Jurkat, Clone E6-1 (cell line): ENCODE data around the gene IGF2R.
"Not testable (repeated sequence)": the region's sequence is repeated elsewhere in the genome, so short reads cannot be mapped to it uniquely, and the experiment has no call there.

Experiments used
- DNase-seq: peaks from one replicate; pipeline ENCODE4 v3.0.0-alpha.2; 2011; ENCODE audit warnings: low read depth, low spot score
- H3K4me3 ChIP-seq: 2 replicates; pipeline ENCODE4 v1.5.1; 2011; ENCODE audit warnings: mild to moderate bottlenecking, low read length, control low read depth, moderate library complexity

Gene IGF2R

DNA sequence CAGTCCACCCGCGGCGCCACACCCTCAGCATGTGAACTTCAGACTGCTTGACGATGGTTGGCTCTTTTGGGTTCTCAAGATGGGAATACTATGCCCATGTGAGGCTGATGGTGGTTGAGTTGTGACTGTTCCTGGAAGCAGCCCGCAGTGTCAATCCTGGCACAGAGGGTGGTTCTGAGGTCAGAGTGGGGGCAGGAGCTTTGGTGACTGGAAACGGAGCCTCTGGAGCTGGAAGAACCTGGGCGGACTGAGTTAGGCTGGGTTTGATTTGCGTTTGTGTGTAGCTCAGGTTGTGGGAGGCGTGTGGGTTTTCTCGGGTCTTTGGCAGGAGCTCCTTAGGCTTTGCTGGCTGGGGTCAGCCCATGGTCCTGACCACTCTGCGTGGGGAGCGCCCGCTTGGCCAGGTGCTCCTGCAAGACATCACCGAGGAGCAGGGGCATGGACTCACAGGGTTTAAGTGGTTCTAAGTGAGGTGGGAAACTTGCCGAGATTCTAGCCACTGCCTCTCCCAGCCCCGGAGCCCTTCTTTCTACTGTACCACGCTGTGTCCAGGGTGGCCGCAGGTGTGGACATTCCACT, 115.4 kb downstream of the IGF2R start:
- no peak overlapping the region for H3K4me3 ChIP-seq
- DNase-seq: no peak

DNA sequence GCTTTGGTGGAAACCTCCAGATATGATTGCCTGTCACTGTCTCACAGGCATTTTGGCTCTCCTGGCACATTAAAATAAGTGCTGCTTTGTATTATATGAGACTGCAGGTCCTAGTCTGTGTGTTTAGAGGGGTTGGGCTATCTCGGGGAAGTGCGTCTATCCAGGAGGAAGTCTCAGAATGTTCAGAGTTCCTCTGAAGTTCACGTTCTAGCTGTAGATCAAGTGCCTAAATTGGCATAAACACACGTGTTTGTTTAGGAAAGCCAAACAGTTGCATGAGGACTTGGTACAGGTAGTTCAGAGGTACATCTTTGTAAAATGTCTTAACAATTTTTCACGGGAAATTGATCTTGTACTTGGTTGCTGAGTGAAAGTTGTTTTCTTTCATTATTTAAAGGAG, 116.3 kb downstream of the IGF2R start:
- no peak for DNase-seq
- H3K4me3 ChIP-seq: no peak overlapping the region

DNA sequence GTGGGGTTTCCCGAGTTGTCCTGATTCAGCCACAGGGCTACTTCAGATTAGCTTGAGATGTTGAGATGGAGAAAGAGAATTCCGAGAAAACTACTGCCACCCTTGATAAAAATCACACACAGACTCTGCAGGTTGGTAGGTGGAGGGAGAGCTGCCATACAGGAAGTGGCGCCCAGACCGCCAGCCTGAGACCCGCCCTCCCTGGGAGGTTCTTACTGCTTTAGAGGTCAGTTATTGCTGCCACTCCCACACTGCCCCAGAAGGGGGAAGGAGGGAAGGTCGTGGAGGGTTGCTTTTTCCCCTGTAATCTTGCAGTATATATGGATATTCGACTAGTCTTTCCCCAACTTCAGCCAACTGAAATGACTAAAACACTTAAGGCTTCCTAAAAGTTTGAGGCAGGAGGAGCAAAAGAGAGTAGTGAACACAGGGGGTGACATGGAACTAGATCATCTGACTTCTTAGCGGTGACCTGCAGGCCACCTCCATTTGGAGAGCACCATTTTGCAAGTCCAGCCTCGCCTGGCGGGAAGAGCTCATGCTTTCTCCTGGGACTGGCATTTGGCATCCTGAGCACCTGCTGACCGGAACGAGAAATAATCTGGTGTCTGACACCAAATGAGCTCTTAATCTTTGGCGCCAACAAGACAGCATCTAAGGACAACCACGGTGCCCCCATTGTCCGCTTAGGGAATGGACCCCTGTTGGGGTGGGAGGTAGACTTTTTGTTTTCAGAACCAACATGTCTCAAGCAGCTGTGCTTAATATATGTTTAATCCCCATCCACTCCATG, 117.0 kb downstream of the IGF2R start:
- H3K4me3 ChIP-seq: no peak overlapping the region
- no peak for DNase-seq

DNA sequence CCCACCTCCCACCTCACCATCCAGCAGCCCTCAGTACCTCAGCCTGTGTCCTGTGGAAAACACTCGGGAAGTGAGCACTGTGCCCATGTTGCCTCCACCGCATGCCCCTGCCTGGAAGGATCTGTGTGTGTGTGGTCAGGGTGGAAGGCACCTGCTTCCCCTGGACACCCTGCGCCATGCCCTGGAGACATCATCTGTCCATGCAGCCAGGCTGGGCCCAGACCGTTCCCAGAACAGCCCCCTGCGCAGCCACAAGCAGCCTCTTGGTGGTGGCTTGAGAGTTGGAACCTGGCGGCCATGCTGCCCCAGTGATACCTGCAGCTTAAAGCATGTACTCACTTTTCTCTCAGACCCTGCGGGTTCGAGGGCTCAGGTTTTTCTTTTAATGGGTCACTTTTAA, 117.9 kb downstream of the IGF2R start:
- H3K4me3 ChIP-seq: no peak overlapping the region
- DNase-seq: no peak

DNA sequence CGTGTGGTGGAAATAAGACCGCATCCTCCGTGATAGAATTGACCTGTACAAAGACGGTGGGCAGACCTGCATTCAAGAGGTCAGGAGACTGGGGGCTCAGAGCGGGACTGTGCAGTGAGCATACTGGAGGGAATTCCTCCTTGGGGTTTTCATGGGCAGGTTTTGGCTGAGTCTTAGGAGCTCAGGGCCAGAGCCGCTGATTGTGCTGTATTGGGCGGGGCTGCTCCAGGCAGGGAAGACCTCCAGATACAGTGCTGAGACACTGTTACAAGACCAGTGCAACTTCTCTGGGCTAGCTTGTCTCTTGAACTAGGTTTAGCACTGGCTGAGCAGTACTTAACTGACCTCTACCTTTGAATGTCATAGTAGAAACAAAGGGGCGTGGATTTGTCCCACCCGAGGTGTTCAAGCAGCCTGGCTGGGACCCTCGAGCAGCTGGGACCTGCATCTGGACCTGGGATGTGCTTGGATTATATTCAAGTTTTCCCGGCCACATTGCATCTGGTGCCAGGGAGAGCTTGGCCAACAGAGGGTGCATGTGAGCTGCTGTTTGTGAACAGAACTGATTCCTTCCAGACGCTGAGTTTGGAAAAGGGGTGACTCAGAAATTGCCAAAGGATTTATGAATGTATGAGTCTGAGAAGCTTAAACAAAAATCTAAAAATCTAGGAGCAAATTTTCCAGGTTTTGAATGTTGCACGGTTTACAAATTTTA, 119.3 kb downstream of the IGF2R start:
- DNase-seq: no peak
- no peak overlapping the region for H3K4me3 ChIP-seq

DNA sequence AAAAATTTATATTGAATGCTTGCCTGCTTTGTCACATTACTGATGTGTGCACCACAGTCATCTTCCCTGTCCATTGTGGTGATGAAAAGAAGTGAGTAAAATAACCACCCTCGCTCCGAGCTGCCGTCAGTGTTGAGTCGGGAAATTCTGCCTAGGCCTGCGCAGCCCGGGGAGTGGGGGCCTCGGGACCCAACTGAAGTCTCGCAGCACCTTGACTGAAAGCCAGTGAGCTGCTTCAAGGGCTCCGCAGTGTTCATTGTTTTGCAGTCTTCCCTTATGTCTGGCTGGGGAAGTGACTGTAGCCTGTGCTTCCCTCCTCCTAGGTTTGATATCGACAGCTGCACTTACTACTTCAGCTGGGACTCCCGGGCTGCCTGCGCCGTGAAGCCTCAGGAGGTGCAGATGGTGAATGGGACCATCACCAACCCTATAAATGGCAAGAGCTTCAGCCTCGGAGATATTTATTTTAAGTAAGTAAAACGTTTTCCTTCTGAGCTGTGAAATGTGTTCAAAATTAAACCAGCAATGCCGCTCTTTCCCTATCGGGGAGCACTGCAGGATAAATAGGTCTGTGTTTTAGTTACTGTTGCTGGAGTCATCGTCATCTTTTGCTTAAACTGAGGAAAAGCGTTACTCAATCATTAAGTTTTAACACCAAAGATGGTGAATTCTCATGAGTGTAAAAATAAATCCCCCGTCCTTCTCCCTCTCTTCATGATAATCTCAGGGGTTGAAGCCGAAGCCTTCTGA, 120.1 kb downstream of the IGF2R start:
- no peak for DNase-seq

DNA sequence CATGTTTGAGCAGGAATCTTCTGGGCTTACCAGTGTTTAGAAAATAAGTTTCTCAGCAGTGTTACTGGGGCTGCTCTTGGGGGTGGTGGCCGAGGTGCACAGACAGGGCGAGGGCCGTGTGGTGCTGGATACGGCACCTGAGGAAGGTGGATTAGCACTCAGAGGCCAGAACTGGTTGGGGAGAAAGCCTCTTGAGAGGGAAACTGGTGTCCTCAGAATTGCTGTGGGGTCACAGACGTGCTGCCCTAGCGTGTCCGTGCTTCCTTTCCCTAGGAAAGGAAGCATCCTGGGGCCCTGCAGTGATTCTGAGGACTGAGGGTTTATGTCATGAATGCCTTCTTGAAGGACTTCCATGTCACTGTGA, 120.6 kb downstream of the IGF2R start:
- no peak for DNase-seq
- H3K4me3 ChIP-seq: no peak overlapping the region

More for the DNA sequence above, 120.1 kb downstream of the IGF2R start:
- no peak overlapping the region for H3K4me3 ChIP-seq

DNA sequence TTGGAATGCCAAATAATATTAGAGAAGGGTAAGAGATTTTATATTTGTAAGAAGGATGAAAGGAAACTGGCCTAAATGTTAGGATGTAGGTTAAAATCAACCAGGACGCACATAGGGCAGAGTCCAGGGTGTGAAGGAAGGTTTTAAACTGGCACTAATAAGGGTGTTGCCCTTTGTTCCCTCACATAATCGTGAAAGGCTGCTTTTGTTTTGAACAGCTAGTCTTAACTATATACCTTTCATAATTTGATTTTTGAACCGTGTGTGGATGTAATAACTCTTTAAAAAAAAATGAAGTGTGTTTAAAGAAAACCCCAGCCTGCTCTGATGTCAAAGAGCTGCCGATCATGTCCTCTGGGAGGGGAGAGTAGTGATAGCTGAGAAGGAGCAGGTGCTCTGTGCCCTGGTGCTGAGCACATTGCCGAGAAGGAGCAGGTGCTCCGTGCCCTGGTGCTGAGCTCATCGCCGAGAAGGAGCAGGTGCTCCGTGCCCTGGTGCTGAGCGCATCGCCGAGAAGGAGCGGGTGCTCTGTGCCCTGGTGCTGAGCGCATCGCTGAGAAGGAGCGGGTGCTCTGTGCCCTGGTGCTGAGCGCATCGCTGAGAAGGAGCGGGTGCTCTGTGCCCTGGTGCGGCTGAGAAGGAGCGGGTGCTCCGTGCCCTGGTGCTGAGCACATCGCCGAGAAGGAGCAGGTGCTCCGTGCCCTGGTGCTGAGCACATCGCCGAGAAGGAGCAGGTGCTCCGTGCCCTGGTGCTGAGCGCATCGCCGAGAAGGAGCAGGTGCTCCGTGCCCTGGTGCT, 121.8 kb downstream of the IGF2R start:
- DNase-seq, H3K4me3 ChIP-seq: not testable (repeated sequence)

DNA sequence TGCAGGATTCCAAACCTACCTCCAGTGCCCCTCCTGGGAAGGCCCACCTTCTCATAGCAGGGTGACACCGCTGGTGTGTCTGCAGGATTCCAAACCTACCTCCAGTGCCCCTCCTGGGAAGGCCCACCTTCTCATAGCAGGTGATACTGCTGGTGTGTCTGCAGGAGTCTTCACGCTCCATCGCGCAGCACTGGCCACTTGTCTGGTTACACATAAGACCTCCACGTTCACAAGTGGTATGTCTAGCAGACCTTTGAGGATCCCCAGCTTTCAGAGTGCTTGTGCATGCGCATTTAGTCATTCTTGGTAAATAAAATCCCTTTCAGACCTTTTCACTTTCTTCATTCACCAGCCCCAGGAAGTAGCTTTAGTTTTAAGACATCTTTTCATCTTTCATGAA, 123.3 kb downstream of the IGF2R start:
- H3K4me3 ChIP-seq, DNase-seq: not testable (repeated sequence)

DNA sequence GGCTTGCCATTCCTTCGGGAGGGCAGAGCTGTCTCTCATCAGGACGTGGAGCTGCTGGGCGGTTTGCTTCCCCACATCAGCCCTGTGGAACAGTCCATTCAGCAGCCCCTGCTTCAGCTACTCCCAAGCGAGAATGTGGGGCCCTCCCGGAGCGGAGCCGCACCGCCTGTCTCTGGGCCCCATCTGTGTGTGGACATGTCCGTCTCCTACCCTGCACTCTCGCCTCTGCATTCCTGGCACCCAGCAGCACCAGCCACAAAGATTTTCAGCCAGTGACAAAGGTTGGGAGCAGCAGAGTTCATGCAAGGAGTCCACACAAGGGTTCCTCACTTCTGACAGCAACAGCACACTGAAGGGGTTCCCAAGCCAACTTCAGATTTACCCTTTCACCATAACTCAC, 123.7 kb downstream of the IGF2R start:
- no peak for DNase-seq

DNA sequence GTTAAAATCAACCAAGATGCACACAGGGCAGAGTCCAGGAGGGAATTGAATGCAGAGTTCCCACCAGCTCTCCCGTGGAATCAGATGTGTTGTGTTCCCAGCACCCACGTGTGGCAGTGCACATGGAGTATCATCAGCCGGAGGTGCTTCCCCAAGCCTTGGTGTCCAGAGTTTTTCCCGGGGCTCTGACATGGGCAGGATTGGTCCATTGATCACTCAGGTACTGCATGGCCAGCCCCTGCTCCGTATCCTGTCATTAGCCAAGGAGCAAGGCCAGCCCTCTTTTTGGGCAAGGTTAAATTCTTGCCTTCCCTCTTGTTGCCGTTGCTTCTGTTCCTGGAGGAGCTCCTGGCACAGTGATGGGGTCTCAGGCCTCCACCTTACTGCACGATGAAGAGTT, 124.2 kb downstream of the IGF2R start:
- H3K4me3 ChIP-seq: no peak overlapping the region
- DNase-seq: no peak

More for the DNA sequence above, 123.7 kb downstream of the IGF2R start:
- no peak overlapping the region for H3K4me3 ChIP-seq

DNA sequence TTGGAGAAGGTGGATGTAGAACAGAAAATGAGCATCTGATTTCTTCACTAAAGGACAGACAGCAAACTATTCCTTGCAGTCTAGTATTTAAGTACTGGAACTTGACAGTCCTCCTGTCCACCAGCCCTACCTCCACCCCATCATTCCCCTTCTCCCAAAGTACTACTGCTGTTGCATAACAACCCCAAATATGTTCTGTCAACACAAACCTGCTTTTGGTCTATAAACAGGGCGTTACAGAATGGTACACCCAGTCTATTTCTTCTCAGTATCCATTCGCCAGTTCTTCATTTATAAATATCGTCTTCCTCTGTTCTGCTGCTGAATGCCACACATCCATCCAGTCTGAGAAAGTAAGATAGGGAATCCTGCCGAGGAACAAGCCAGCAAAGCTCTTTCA, 125.1 kb downstream of the IGF2R start:
- H3K4me3 ChIP-seq: no peak overlapping the region
- DNase-seq: no peak

DNA sequence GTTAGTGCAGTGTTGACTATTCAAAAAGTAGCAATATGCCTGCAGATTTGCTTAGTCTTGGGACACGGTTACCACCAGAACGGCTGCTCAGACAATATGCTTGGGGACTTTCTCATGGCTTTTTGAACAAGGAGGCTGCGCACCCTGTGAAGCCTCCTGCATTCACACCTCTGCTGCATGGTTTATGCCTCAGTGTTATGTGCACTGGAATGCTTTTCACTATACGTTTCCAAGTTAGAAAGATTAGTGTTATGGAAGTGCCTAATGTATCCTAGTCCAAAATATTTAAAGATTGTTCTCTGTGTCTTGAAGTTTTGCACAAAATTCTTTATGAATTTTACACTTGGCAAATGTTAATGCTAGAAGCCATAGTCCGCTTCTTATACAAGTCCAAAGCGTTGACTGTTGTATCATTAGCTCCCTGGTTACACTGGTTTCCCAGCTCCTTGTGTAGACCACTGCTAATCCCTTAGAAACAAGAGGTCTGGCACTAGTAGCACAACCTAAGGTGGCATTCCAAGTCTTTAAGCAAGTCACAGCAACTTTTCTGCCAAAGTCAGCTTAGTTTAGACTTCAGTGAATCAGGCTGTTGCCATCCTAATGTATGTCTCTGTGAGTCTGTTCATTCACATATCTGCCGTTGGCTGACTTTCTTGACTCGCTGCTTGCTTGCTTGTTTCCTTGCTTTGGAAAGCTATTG, 126.4 kb downstream of the IGF2R start:
- no peak overlapping the region for H3K4me3 ChIP-seq
- no peak for DNase-seq

DNA sequence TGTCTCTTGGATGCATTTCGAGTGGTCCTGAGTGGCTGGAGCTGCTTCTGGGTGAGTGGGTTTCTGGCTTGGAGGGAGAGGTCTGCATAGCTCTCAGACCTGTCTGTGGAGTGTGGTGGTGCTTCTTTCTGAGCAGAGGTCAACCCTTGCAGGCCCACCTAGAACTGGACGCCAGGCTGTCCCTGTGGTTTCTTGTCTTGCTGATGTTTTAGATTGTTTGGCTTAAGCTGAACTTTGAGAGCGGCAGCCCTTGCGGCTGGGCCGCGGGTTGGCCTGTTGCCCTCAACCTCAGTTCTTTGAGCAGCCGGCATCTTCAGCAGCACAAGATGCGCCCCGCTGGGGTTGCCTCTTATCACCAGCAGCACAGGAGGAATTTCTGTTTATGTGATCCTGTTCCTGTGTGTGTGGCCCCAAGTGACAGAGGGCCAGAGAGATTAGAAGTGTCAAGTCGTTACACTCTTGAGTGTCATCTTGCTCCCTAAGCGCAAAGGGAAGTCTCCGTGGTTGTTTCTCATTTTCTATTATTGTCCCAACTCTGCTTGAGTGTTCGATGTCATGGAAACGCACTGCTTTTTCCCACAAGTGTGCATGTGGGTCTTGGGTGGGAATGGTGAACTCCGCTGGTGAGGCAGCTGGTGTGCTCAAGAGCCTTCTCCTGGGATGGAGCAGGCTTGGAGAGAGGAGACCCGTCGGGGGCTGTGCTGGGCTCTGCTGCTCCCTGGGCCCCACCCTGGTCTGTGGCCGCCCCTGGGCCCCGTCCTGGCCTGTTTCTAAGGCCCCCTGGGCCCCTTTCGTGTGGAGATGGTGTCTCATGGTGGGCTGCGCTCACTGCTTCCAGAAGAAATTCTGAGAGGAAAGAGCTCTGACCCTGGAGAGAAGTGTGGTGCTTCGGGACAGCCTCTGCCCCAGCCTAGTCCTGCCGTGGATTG, 132.7 kb downstream of the IGF2R start:
- peak; percentile 96 for DNase-seq
- peak overlapping the region; percentile 5 for H3K4me3 ChIP-seq

DNA sequence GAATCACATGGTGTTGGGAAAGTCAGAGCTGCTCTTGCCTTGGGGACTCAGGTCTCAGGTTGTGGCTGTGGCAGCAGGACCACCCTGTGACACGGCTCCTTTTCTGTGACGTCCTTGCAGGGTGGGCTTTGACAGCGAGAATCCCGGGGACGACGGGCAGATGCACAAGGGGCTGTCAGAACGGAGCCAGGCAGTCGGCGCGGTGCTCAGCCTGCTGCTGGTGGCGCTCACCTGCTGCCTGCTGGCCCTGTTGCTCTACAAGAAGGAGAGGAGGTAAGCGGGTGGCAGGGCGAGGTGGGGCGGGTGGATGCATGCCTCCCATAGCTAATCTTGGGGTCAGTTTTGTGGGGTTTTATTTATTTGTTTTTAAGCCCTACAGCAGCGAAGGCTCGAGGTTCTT, 133.5 kb downstream of the IGF2R start:
- no peak for DNase-seq
- H3K4me3 ChIP-seq: no peak overlapping the region

DNA sequence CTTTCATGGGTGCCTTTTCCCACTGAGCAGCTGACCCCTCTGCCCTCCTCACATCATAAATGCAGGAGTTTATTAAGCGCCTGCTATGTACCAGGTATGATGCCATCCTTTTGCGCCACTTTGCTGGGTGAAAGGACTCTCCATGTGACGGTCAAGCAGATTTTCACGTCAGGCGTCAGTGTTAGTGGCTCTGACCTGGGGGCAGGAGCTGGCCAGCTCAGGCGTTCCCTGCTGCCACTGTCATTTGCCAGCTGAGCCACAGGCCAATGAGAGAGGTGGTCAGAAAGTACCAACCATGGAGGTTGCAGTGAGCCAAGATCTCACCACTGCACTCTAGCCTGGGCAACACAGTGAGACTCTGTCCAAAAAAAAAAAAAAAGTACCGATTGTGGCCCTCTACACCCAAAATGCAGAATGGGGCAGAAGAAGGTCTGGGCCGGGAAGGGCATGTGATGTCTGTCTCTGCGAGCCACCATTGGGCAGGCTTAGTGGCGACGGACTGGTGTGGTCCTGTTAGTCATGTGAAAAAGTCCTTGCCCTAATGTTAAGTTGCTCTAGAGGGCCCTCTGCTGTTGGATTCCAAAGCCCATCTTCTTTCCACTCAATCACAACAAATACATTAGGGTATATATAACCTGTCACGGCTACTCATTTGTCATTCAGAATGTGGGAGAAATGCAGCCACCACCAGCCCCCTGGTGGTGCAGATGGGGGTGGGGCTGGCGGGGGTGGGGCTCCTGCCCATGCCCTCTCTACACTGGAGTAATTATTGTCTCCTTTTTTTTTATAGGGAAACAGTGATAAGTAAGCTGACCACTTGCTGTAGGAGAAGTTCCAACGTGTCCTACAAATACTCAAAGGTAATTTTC, 134.3 kb downstream of the IGF2R start:
- peak; percentile 42 for DNase-seq

DNA sequence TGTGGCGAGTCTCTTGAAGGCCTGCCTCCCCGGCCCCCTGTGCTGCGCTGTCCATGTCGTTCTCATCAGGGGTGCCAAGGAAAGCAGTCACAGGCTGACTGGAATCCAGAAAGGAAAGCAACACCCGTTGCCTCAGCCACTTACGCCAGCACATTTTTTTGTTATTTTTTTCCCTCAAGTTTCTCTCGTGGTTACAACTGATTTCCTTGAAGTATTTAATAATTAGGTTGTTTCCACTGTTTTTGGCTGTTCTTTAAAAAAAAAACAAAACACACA, 134.9 kb downstream of the IGF2R start:
- H3K4me3 ChIP-seq: no peak overlapping the region
- no peak for DNase-seq

More for the DNA sequence above, 134.3 kb downstream of the IGF2R start:
- H3K4me3 ChIP-seq: no peak overlapping the region
